Mesothelial cell of epicardium (in vitro differentiated cells): ENCODE measurements around the gene ZNF638. TPM values are rescaled to one million over a fixed set of nuclear protein-coding genes. Genes with fewer than 3 reads are reported as not detected.

Source experiments
- DNase-seq, 2 experiments: peaks; one replicate each; pipeline ENCODE4 v3.0.0; 2021; ENCODE audit warnings: low spot score in 2 of 2; ENCODE audit not compliant: unreplicated experiment in 2 of 2
- H3K27ac Mint-ChIP-seq: 2 replicates; pipeline ENCODE4 v1.8.0; 2021; ENCODE audit warnings: mixed read lengths
- H3K27me3 Mint-ChIP-seq: 2 replicates; pipeline ENCODE4 v1.8.0; 2021; ENCODE audit warnings: low read depth, mixed read lengths
- H3K36me3 Mint-ChIP-seq: 2 replicates; pipeline ENCODE4 v1.8.0; 2021; ENCODE audit warnings: mixed read lengths
- H3K4me1 Mint-ChIP-seq: 2 replicates; pipeline ENCODE4 v1.8.0; 2021; ENCODE audit warnings: mixed read lengths
- H3K4me3 Mint-ChIP-seq: 2 replicates; pipeline ENCODE4 v1.8.0; 2021; ENCODE audit warnings: mild to moderate bottlenecking, moderate library complexity, mixed read lengths
- H3K9me3 Mint-ChIP-seq: 2 replicates; pipeline ENCODE4 v1.8.0; 2021; ENCODE audit warnings: mixed read lengths
- CTCF ChIP-seq: fragments of 200-600 bp; sonication (generic); IDR thresholded peaks from one replicate; pipeline ENCODE4 v1.5.0; 2021; ENCODE audit warnings: antibody characterized with exemption; ENCODE audit not compliant: unreplicated experiment
- total RNA-seq: library from RNA; stranded (reverse); gene quantifications from 3 replicates; pipeline ENCODE4 v1.2.1, GENCODE V29; 2021

ZNF638 gene
- total RNA-seq, 1 donor from 2014 or later: 208 TPM

- Mint-ChIP-seq H3K36me3 (peaks cover 41% of the 10 kb centered on the region), H3K9me3 (no peaks in the 10 kb centered on the region), H3K4me1 (peaks cover 6% of the 10 kb centered on the region), H3K27ac (no peak overlapping the region), H3K27me3 (no peaks in the 10 kb centered on the region), H3K4me3 (no peak overlapping the region)
- DNase-seq: no peak
- no peak for TF ChIP-seq CTCF
These were observed 47.5 kb downstream of the ZNF638 start for GRCh38 chr2:71379086-71379485.

GRCh38 chr2:71380665-71381064, 49.1 kb downstream of the ZNF638 start:
- H3K4me1 Mint-ChIP-seq: peaks cover 6% of the 10 kb centered on the region

GRCh38 chr2:71385012-71385411, 53.4 kb downstream of the ZNF638 start:
- Mint-ChIP-seq H3K27ac (no peak overlapping the region), H3K4me1 (no peaks in the 10 kb centered on the region), H3K36me3 (peaks cover 55% of the 10 kb centered on the region), H3K4me3 (no peak overlapping the region), H3K9me3 (peaks cover 10% of the 10 kb centered on the region), H3K27me3 (no peaks in the 10 kb centered on the region)
- TF ChIP-seq CTCF: no peak
- no peak for DNase-seq

More at GRCh38 chr2:71380665-71381064, 49.1 kb downstream of the ZNF638 start:
- no peak for DNase-seq
- no peaks in the 10 kb centered on the region for H3K27me3 Mint-ChIP-seq
- H3K27ac Mint-ChIP-seq: no peak overlapping the region
- H3K4me3 Mint-ChIP-seq: no peak overlapping the region
- peaks cover 40% of the 10 kb centered on the region for H3K36me3 Mint-ChIP-seq
- H3K9me3 Mint-ChIP-seq: no peaks in the 10 kb centered on the region
- no peak for TF ChIP-seq CTCF

GRCh38 chr2:71388214-71388613, 56.6 kb downstream of the ZNF638 start:
- no peak for TF ChIP-seq CTCF
- Mint-ChIP-seq H3K9me3 (peaks cover 10% of the 10 kb centered on the region), H3K27ac (no peak overlapping the region), H3K4me3 (no peak overlapping the region), H3K4me1 (no peaks in the 10 kb centered on the region), H3K36me3 (peaks cover 63% of the 10 kb centered on the region), H3K27me3 (no peaks in the 10 kb centered on the region)
- DNase-seq: no peak

- TF ChIP-seq CTCF: no peak
- DNase-seq: no peak
- H3K4me1 Mint-ChIP-seq: no peaks in the 10 kb centered on the region
- H3K27ac Mint-ChIP-seq: no peak overlapping the region
- H3K4me3 Mint-ChIP-seq: no peak overlapping the region
- H3K9me3 Mint-ChIP-seq: peaks cover 10% of the 10 kb centered on the region
- no peaks in the 10 kb centered on the region for H3K27me3 Mint-ChIP-seq
- peaks cover 67% of the 10 kb centered on the region for H3K36me3 Mint-ChIP-seq
These were observed 57.9 kb downstream of the ZNF638 start for GRCh38 chr2:71389384-71390072.
